ENCODE results near the gene NLRP12. TPM values are rescaled to one million over a fixed set of nuclear protein-coding genes. Genes with fewer than 3 reads are reported as not detected.

NLRP12 gene
- total and polyA plus RNA-seq, 2 of the 4 experiments (the other 2 are of a cell fraction), result not detected

DNA sequence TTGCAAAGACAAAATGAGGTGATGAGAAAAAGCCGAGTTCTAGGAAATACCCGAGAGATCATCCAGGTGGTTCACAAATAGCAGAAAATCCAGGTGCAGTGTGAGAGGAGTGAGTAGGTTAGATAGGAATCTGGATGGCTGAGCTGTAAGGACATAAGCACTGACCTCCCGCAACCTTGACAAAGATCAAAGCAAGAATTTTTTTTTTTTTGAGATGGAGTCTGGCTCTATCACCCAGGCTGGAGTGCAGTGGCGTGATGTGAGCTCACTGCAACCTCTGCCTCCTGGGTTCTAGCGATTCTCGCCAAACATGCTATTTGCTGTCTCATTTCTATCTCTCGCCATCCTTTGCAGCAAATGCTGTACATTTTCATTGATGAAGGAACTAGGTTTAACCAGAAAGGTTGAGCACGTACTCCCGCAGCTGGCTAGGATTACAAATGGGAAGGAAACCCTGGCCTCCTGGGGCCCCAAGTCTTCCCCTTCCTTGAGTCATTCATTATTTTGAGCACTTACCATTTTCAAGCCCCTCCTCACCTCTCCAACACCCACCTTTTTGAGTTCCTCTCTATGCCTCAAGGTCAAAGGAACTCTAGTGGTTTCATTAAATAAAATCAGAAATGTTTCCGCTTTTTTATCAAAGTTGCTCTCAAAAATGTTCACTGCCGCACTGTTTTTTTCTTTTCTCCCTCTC lies 38.8 kb downstream of the NLRP12 start:
- Histone ChIP-seq H3K9me1 (ENCODE audit: insufficient read depth, low read length) (no peaks in the 10 kb centered on the region), H3K4me2 (ENCODE audit: low read depth, low read length) (no peak overlapping the region), H4K20me1 (ENCODE audit: insufficient read depth, low read length) (no peaks in the 10 kb centered on the region), H4K91ac (ENCODE audit: insufficient read depth, low read depth, low read length) (no peak overlapping the region), H3K9me3 (ENCODE audit: control insufficient read depth, insufficient read depth, low read length) (peaks cover 13% of the 10 kb centered on the region), H3K18ac (ENCODE audit: low read depth, low read length) (no peak overlapping the region), H3K9ac (ENCODE audit: low read depth, low read length) (no peak overlapping the region), H4K8ac (ENCODE audit: low read depth in 2 of 2, low read length in 2 of 2) (no peak overlapping the region), H3K79me1 (ENCODE audit: low read depth in 1 of 2, low read length in 2 of 2) (no peaks in the 10 kb centered on the region), H2AK5ac (ENCODE audit: low read depth, low read length) (no peak overlapping the region), H2AK9ac (replicated peaks; ENCODE audit: low read depth, low read length, poor library complexity) (no peak overlapping the region), H3K4me3 (ENCODE audit: insufficient read depth, low read depth, low read length) (no peak overlapping the region), H3K23ac (ENCODE audit: low read depth, low read length) (no peak overlapping the region), H3K14ac (replicated peaks; ENCODE audit: low read depth, low read length) (no peak overlapping the region), H3K36me3 (ENCODE audit: control insufficient read depth, insufficient read depth, low read length) (no peaks in the 10 kb centered on the region), H3K27me3 (ENCODE audit: control insufficient read depth, insufficient read depth, low read length) (no peaks in the 10 kb centered on the region), H3K4me1 (ENCODE audit: control insufficient read depth, insufficient read depth, low read length) (no peaks in the 10 kb centered on the region), H2BK5ac (ENCODE audit: low read depth, low read length, poor library complexity, severe bottlenecking) (no peak overlapping the region), H2BK20ac (ENCODE audit: low read depth, low read length) (no peak overlapping the region), H3K56ac (ENCODE audit: extremely low read depth, insufficient read depth, low read length) (no peak overlapping the region), H2BK120ac (ENCODE audit: low read depth, low read length) (no peak overlapping the region), H3K4ac (ENCODE audit: low read depth, low read length) (no peak overlapping the region), H2BK15ac (ENCODE audit: low read depth, low read length) (no peak overlapping the region), H3K27ac (ENCODE audit: insufficient read depth, low read length) (no peak overlapping the region), H2AFZ (replicated peaks; ENCODE audit: low read length, poor library complexity) (no peak overlapping the region), H4K5ac (ENCODE audit: low read depth, low read length) (no peak overlapping the region)
- ATAC-seq (ENCODE audit: low read depth) (no peak), DNase-seq (no peak)
- WGBS, 2 experiments (ENCODE audit: extremely low coverage in 2 of 2, insufficient read length in 1 of 2), result 30% methylated on average over 2 of the region's 11 CpGs; no CpG with 5 or more reads in 1 of the 2 experiments
- no TSS peak for BruUV-seq (replicated peaks)
- dilution Hi-C loops (cut with HindIII; ENCODE audit: low sequenced_read_pairs, unreplicated experiment), result no loop called here
- in situ Hi-C loops (cut with MboI; ENCODE audit: low sequenced_read_pairs), result no loop called here
- CTCF ChIA-PET, result no interaction called here
- POLR2A ChIA-PET (ENCODE audit: unreplicated experiment), result no interaction called here
- TF ChIP-seq, protein P1, sequence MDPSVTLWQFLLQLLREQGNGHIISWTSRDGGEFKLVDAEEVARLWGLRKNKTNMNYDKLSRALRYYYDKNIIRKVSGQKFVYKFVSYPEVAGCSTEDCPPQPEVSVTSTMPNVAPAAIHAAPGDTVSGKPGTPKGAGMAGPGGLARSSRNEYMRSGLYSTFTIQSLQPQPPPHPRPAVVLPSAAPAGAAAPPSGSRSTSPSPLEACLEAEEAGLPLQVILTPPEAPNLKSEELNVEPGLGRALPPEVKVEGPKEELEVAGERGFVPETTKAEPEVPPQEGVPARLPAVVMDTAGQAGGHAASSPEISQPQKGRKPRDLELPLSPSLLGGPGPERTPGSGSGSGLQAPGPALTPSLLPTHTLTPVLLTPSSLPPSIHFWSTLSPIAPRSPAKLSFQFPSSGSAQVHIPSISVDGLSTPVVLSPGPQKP (IDR thresholded peaks at IDR 0.05; ENCODE audit: borderline replicate concordance, low read depth, low read length), result no peak
- no peak for TF ChIP-seq USF2 (IDR thresholded peaks at IDR 0.05; ENCODE audit: low read depth, low read length)
- TF ChIP-seq CTCF (conservative IDR thresholded peaks at IDR 0.05; ENCODE audit: low read depth, low read length), result no peak
- TF ChIP-seq MAFK (IDR thresholded peaks at IDR 0.05; ENCODE audit: low read depth, low read length), result no peak
- TF ChIP-seq CEBPB (IDR thresholded peaks at IDR 0.05; ENCODE audit: low read depth, low read length), result no peak
- no peak for TF ChIP-seq NFE2L2 (IDR thresholded peaks at IDR 0.05; ENCODE audit: low read depth, low read length)
- intact Hi-C loops (cut with micrococcal nuclease), result no loop called here

All from IMR-90 (cell line).